ENCODE measurements around the gene CCDC12.

The CCDC12 gene

GRCh38 chr3:46921041-46921440, 55.5 kb downstream of the CCDC12 start:
- Histone ChIP-seq H3K27ac (replicated peaks) (no peak overlapping the region), H3K4me3 (replicated peaks; ENCODE audit: insufficient read depth, low read length) (no peak overlapping the region), H3K27me3 (ENCODE audit: insufficient read depth, poor library complexity, severe bottlenecking) (no peaks in the 10 kb centered on the region)
- no peak for DNase-seq (ENCODE audit: low read depth in 1 of 2, low spot score in 1 of 2)
- no peak for TF ChIP-seq SPI1 (IDR thresholded peaks at IDR 0.05; ENCODE audit: borderline replicate concordance, low read depth)
- TF ChIP-seq, protein P1, sequence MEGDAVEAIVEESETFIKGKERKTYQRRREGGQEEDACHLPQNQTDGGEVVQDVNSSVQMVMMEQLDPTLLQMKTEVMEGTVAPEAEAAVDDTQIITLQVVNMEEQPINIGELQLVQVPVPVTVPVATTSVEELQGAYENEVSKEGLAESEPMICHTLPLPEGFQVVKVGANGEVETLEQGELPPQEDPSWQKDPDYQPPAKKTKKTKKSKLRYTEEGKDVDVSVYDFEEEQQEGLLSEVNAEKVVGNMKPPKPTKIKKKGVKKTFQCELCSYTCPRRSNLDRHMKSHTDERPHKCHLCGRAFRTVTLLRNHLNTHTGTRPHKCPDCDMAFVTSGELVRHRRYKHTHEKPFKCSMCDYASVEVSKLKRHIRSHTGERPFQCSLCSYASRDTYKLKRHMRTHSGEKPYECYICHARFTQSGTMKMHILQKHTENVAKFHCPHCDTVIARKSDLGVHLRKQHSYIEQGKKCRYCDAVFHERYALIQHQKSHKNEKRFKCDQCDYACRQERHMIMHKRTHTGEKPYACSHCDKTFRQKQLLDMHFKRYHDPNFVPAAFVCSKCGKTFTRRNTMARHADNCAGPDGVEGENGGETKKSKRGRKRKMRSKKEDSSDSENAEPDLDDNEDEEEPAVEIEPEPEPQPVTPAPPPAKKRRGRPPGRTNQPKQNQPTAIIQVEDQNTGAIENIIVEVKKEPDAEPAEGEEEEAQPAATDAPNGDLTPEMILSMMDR (IDR thresholded peaks at IDR 0.05; ENCODE audit: insufficient read depth, low read length) = no peak
- no peak for TF ChIP-seq REST (IDR thresholded peaks at IDR 0.05; ENCODE audit: insufficient replicate concordance, low read depth)
- TF ChIP-seq POLR2AphosphoS5 (IDR thresholded peaks at IDR 0.05; ENCODE audit: low read depth) = no peak
- TF ChIP-seq GABPA (IDR thresholded peaks at IDR 0.05; ENCODE audit: low read depth) = no peak

- TF ChIP-seq, protein P1 (IDR thresholded peaks at IDR 0.05; ENCODE audit: insufficient read depth, low read length) = no peak
- TF ChIP-seq SPI1 (IDR thresholded peaks at IDR 0.05; ENCODE audit: borderline replicate concordance, low read depth) (no peak), GABPA (IDR thresholded peaks at IDR 0.05; ENCODE audit: low read depth) (no peak), REST (IDR thresholded peaks at IDR 0.05; ENCODE audit: insufficient replicate concordance, low read depth) (no peak), POLR2AphosphoS5 (IDR thresholded peaks at IDR 0.05; ENCODE audit: low read depth) (0 out of 2 replicates have a peak, but pooled peaks have one; percentile 25)
- no peak for DNase-seq (ENCODE audit: low read depth in 1 of 2, low spot score in 1 of 2)
- Histone ChIP-seq H3K4me3 (replicated peaks; ENCODE audit: insufficient read depth, low read length) (no peak overlapping the region), H3K27ac (replicated peaks) (no peak overlapping the region), H3K27me3 (ENCODE audit: insufficient read depth, poor library complexity, severe bottlenecking) (no peaks in the 10 kb centered on the region)
Measured at GRCh38 chr3:46918634-46919033, 57.9 kb downstream of the CCDC12 start.

DNA sequence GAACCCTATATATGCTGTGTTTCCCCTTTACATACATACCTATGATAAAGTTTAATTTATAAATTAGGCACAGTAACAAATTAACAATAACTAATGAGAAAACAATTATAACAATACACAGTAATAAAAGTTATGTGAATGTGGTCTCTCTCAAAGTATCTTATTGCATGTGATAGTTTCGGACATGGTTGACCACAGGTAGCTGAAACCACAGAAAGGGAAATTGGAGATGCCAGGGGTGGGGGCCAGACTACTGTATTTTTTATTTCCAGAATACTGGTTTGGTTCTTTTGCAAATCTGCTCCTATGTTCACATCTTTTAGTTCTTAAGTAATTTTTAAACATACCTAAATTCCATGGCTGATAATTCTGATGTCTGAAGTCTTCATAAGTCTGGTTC, 58.3 kb downstream of the CCDC12 start:
- Histone ChIP-seq H3K27ac (replicated peaks) (no peak overlapping the region), H3K4me3 (replicated peaks; ENCODE audit: insufficient read depth, low read length) (no peak overlapping the region), H3K27me3 (ENCODE audit: insufficient read depth, poor library complexity, severe bottlenecking) (no peaks in the 10 kb centered on the region)
- no peak for TF ChIP-seq SPI1 (IDR thresholded peaks at IDR 0.05; ENCODE audit: borderline replicate concordance, low read depth)
- no peak for TF ChIP-seq GABPA (IDR thresholded peaks at IDR 0.05; ENCODE audit: low read depth)
- TF ChIP-seq, protein P1 (IDR thresholded peaks at IDR 0.05; ENCODE audit: insufficient read depth, low read length) = no peak
- TF ChIP-seq POLR2AphosphoS5 (IDR thresholded peaks at IDR 0.05; ENCODE audit: low read depth) = no peak
- TF ChIP-seq REST (IDR thresholded peaks at IDR 0.05; ENCODE audit: insufficient replicate concordance, low read depth) = no peak
- DNase-seq (ENCODE audit: low read depth in 1 of 2, low spot score in 1 of 2) = no peak

Data from HL-60 (cell line).